Panc1 (cell line): ENCODE data around the gene USP24.

Experiments used
- POLR2AphosphoS5 ChIP-seq: IDR thresholded peaks from 2 replicates; pipeline ENCODE4 v1.6.1; 2012; ENCODE audit warnings: mild to moderate bottlenecking, low read depth, low read length, moderate library complexity
- SIN3A ChIP-seq: IDR thresholded peaks from 2 replicates; pipeline ENCODE4 v1.6.1; 2012; ENCODE audit warnings: low read depth, mild to moderate bottlenecking, low read length, moderate library complexity, borderline replicate concordance; ENCODE audit not compliant: insufficient read depth
- TCF7L2 ChIP-seq: IDR thresholded peaks from 2 replicates; pipeline ENCODE4 v1.6.1; 2011; ENCODE audit warnings: mild to moderate bottlenecking, low read depth, low read length, inconsistent platforms
- TF ChIP-seq, protein P1 (sequence below): fragments of 450-650 bp; IDR thresholded peaks from 2 replicates; pipeline ENCODE4 v1.5.1; 2017; ENCODE audit warnings: mild to moderate bottlenecking
- TF ChIP-seq, protein P2 (sequence below), 2 experiments: IDR thresholded peaks; 2 replicates each; pipeline ENCODE4 v1.6.1; 2011 to 2012; ENCODE audit warnings: low read depth in 2 of 2, control low read depth in 1 of 2, low read length in 1 of 2, mild to moderate bottlenecking in 1 of 2, moderate library complexity in 1 of 2; ENCODE audit not compliant: insufficient read depth in 1 of 2

DNA sequence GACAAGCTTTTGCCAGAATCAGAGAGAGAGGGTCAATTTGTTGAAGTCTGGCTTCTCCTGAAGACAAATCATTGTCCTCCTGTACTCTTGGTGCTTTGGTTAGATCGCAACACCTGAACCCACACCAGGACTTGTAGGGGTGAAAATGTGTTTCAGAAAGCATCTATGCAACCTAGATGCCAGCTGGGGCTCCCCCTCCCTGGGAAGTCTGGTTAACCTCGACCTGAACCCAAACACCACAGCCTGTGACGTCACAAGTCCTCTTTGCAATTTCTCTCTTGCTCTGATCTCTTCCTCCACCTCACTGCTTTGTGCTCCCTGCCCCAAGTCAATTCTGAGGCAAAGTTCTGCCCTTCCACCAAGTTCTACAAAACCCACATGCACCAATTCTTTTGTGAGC lies 42.8 kb upstream of the USP24 start:
- TF ChIP-seq, protein P1, sequence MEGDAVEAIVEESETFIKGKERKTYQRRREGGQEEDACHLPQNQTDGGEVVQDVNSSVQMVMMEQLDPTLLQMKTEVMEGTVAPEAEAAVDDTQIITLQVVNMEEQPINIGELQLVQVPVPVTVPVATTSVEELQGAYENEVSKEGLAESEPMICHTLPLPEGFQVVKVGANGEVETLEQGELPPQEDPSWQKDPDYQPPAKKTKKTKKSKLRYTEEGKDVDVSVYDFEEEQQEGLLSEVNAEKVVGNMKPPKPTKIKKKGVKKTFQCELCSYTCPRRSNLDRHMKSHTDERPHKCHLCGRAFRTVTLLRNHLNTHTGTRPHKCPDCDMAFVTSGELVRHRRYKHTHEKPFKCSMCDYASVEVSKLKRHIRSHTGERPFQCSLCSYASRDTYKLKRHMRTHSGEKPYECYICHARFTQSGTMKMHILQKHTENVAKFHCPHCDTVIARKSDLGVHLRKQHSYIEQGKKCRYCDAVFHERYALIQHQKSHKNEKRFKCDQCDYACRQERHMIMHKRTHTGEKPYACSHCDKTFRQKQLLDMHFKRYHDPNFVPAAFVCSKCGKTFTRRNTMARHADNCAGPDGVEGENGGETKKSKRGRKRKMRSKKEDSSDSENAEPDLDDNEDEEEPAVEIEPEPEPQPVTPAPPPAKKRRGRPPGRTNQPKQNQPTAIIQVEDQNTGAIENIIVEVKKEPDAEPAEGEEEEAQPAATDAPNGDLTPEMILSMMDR, result no peak
- TF ChIP-seq POLR2AphosphoS5 (no peak), SIN3A (no peak), TCF7L2 (no peak)
- TF ChIP-seq, protein P2, sequence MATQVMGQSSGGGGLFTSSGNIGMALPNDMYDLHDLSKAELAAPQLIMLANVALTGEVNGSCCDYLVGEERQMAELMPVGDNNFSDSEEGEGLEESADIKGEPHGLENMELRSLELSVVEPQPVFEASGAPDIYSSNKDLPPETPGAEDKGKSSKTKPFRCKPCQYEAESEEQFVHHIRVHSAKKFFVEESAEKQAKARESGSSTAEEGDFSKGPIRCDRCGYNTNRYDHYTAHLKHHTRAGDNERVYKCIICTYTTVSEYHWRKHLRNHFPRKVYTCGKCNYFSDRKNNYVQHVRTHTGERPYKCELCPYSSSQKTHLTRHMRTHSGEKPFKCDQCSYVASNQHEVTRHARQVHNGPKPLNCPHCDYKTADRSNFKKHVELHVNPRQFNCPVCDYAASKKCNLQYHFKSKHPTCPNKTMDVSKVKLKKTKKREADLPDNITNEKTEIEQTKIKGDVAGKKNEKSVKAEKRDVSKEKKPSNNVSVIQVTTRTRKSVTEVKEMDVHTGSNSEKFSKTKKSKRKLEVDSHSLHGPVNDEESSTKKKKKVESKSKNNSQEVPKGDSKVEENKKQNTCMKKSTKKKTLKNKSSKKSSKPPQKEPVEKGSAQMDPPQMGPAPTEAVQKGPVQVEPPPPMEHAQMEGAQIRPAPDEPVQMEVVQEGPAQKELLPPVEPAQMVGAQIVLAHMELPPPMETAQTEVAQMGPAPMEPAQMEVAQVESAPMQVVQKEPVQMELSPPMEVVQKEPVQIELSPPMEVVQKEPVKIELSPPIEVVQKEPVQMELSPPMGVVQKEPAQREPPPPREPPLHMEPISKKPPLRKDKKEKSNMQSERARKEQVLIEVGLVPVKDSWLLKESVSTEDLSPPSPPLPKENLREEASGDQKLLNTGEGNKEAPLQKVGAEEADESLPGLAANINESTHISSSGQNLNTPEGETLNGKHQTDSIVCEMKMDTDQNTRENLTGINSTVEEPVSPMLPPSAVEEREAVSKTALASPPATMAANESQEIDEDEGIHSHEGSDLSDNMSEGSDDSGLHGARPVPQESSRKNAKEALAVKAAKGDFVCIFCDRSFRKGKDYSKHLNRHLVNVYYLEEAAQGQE (IDR thresholded peaks at IDR 0.05; ENCODE audit: insufficient read depth in 1 of 2, low read depth in 2 of 2, low read length in 1 of 2), result no peak
